ENCODE data around the gene UBR4.
A peak's percentile ranks its signal among the peaks of the same experiment; 100 is the strongest.
"Not testable (repeated sequence)": the region's sequence is repeated elsewhere in the genome, so short reads cannot be mapped to it uniquely, and the experiment has no call there.

UBR4 gene

DNA sequence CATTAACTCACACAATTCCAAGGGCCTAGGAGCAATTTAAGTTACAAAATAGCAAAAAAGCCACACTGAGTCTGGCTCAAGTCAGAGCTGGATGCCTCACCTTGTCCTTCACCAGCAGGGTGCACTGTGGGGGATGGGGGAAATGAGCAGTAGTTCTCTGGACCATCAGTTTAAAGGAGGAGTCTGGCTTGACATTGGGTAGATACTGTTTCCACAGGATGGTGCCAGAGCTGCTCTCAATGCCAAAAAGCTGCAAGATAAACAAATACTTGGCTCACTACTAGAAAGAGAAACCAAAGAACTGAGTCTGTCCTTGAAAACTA is 22.4 kb upstream of the UBR4 start:
- H3K4me1 Mint-ChIP-seq, result no peaks in the 10 kb centered on the region
- DNase-seq (ENCODE audit: low spot score in 2 of 2) (no peak), ATAC-seq (replicated peaks; ENCODE audit: extremely low read depth, poor library complexity, severe bottlenecking) (no peak)
- no peak overlapping the region for H3K4me3 Mint-ChIP-seq
- peaks cover 60% of the 10 kb centered on the region for H3K36me3 Mint-ChIP-seq (ENCODE audit: insufficient read depth)
- H3K9me3 Mint-ChIP-seq, result no peaks in the 10 kb centered on the region
- H3K27me3 Mint-ChIP-seq, result no peaks in the 10 kb centered on the region
- H3K27ac Mint-ChIP-seq (ENCODE audit: low read depth), result no peak overlapping the region

DNA sequence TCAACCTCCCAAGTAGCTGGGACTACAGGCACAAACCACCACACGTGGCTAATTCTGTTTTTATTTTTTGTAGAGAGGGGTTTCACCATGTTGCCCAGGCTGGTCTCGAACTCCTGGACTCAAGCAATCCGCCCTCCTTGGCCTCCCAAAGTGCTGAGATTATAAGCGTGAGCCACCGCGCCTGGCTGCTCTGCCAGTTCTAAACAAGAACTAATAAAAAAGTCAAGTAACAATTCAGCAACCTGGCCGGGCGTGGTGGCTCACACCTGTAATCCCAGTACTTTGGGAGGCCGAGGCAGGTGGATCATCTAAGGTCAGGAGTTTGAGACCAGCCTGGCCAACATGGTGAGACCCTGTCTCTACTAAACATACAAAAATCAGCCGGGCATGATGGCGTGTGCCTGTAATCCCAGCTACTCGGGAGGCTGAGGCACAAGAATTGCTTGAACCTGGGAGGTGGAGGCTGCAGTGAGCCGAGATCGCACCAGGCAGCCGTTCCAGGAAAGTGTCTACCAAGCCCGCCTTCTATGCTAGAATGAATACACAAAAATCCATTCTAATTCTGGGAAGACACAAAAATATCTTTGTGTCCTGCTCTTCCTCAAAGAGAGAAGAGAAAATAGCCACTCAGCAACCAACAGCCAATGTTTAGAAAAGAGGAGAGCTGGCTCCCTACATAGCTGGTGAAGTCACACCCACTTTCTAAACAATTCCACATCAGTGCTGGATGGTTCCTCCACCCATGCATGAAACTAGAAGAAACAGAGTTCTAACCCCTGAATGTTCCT is 21.9 kb upstream of the UBR4 start:
- H3K4me3 Mint-ChIP-seq; H3K27me3 Mint-ChIP-seq; DNase-seq (ENCODE audit: low spot score in 2 of 2); H3K9me3 Mint-ChIP-seq; H3K4me1 Mint-ChIP-seq; ATAC-seq (replicated peaks; ENCODE audit: extremely low read depth, poor library complexity, severe bottlenecking); H3K27ac Mint-ChIP-seq (ENCODE audit: low read depth): not testable (repeated sequence)
- peaks cover 64% of the 10 kb centered on the region for H3K36me3 Mint-ChIP-seq (ENCODE audit: insufficient read depth)

DNA sequence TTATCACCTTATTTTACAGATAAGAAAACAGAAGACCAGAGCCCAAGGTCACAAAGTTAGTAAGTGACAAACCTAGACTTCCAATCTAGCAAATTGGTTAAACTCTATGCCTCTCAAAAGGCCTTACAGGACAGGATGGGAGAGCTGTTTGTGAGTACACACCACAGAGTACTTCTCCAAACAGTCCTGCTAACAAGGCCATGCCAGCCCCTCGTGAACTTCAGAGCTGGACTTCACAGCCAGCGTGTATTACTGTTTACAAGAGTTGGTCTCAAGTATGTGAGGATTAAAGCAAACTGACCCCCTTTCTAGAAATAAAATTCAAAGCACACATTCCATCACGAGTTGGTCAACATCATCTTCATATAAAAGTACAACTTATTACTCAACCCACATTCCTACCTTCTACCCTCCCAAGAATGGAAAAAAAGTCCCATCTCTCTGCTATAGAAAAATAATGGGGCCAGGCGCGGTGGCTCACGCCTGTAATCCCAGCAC is 19.8 kb upstream of the UBR4 start:
- Mint-ChIP-seq H3K9me3 (no peaks in the 10 kb centered on the region), H3K27me3 (no peaks in the 10 kb centered on the region), H3K36me3 (ENCODE audit: insufficient read depth) (peaks cover 65% of the 10 kb centered on the region), H3K4me3 (no peak overlapping the region), H3K4me1 (no peaks in the 10 kb centered on the region), H3K27ac (ENCODE audit: low read depth) (no peak overlapping the region)
- no peak for ATAC-seq (replicated peaks; ENCODE audit: extremely low read depth, poor library complexity, severe bottlenecking)
- no peak for DNase-seq (ENCODE audit: low spot score in 2 of 2)

DNA sequence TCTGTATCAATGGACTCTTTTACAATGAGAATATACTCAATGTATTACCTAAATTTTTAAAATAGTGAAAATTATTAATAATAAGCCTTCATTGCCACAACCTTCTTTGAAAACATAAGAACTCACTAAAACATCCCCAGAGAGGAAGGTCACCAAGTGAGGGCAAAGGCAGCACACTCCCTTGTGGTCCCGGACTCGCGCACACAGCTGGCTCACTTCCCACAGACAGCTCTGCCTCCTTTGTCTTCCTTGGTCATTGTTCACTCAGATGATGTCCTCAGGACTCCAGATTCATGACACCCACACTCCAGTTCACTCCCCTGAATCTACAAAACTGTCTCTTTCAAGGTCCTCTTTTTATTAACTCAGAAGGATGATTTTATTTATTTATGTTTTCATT is 19.2 kb upstream of the UBR4 start:
- Mint-ChIP-seq H3K9me3 (no peaks in the 10 kb centered on the region), H3K4me3 (no peak overlapping the region), H3K27ac (ENCODE audit: low read depth) (no peak overlapping the region), H3K27me3 (no peaks in the 10 kb centered on the region), H3K36me3 (ENCODE audit: insufficient read depth) (peaks cover 67% of the 10 kb centered on the region), H3K4me1 (peaks cover under 1% of the 10 kb centered on the region)
- DNase-seq (ENCODE audit: low spot score in 2 of 2) (no peak), ATAC-seq (replicated peaks; ENCODE audit: extremely low read depth, poor library complexity, severe bottlenecking) (no peak)

DNA sequence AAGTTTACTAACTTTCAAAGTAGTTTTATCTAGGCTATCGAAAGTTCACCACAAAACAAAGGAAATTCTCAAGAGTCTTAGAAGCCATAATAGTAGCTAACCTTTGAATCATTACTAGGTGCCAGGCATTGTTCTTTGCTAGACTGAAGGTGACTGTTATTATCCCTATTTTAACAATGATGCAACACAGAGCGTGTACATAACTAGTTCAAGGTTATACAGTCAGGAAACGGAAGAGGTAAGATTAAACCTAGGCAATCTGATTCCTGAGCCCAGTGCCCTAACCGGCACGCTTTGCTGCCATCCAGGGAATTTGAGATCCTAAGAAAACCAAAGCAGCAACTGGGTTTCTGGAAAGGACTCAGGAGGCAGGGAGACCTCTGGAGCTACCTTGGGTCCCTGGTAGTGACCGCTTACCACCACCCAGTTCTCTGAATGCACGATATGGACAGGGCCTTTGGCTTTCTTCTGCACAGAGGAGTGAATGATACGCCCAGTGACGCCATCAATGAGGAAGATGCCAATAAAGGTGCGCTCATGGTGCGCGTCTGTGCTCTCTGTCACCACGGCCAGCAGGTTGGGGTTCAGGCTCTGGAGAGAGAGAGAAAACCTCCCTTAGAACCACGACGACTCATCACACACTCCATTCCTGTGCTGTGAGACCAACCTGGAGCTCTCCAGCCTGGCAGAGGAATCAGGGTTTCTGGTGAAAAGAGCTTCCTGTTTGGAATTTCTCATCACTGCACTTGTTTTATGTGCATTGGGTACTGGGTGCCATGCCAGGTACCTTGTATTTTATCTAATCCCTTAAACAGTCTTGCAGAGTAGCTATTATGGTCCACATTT is 13.1 kb upstream of the UBR4 start:
- peaks cover 69% of the 10 kb centered on the region for H3K36me3 Mint-ChIP-seq (ENCODE audit: insufficient read depth)
- peaks cover 5% of the 10 kb centered on the region for H3K4me1 Mint-ChIP-seq
- ATAC-seq (replicated peaks; ENCODE audit: extremely low read depth, poor library complexity, severe bottlenecking) (no peak), DNase-seq (ENCODE audit: low spot score in 2 of 2) (no peak)
- no peaks in the 10 kb centered on the region for H3K9me3 Mint-ChIP-seq
- H3K4me3 Mint-ChIP-seq, result no peak overlapping the region
- no peaks in the 10 kb centered on the region for H3K27me3 Mint-ChIP-seq
- no peak overlapping the region for H3K27ac Mint-ChIP-seq (ENCODE audit: low read depth)

DNA sequence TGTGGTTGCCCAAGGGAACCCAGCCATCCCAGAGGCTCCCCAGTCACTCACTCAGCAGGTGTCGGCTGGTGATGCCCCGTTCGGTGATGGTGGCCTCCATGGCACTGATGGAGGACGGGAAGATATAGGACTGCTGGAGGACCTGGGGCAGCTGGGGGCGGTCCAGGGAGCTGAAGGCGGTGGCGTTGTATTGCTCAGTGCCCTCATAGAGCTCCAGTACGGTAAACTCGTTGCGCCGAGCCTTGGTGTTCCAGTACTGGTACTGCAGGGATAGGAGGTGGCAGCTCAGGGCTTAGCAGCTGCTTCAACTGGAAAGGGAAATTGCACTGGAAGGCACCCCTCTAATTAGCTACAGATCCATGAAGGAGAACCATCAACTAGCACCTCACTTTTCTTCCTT is 12.5 kb upstream of the UBR4 start:
- H3K36me3 Mint-ChIP-seq (ENCODE audit: insufficient read depth), result peaks cover 67% of the 10 kb centered on the region
- no peak overlapping the region for H3K27ac Mint-ChIP-seq (ENCODE audit: low read depth)

DNA sequence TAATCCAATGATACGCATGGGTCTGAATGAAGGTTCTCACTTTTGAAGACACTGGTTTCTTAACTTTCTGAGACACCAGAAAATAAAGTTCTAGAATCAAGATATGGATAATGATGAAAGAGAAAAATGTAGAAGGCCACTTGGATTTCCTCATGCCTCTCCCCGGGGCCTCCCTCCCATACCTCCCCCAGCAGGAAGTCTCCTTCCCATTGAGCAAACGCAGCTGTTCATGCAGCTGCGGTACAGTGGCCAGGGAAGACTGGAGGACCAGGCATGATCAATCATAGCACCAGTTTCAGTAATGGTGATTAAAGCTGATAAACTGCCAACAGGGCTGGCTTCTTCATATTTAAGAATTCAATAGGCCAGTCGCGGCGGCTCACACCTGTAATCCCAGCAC is 10.9 kb upstream of the UBR4 start:
- DNase-seq (ENCODE audit: low spot score in 2 of 2) (no peak), ATAC-seq (replicated peaks; ENCODE audit: extremely low read depth, poor library complexity, severe bottlenecking) (no peak)
- H3K9me3 Mint-ChIP-seq, result no peaks in the 10 kb centered on the region
- H3K4me3 Mint-ChIP-seq, result no peak overlapping the region
- no peak overlapping the region for H3K27ac Mint-ChIP-seq (ENCODE audit: low read depth)
- no peaks in the 10 kb centered on the region for H3K27me3 Mint-ChIP-seq
- H3K36me3 Mint-ChIP-seq (ENCODE audit: insufficient read depth), result peaks cover 57% of the 10 kb centered on the region
- peaks cover 5% of the 10 kb centered on the region for H3K4me1 Mint-ChIP-seq

More for the DNA sequence above, 12.5 kb upstream of the UBR4 start:
- no peak overlapping the region for H3K4me3 Mint-ChIP-seq
- H3K4me1 Mint-ChIP-seq, result peaks cover 5% of the 10 kb centered on the region
- no peak for ATAC-seq (replicated peaks; ENCODE audit: extremely low read depth, poor library complexity, severe bottlenecking)
- no peaks in the 10 kb centered on the region for H3K9me3 Mint-ChIP-seq
- no peak for DNase-seq (ENCODE audit: low spot score in 2 of 2)
- H3K27me3 Mint-ChIP-seq, result no peaks in the 10 kb centered on the region

DNA sequence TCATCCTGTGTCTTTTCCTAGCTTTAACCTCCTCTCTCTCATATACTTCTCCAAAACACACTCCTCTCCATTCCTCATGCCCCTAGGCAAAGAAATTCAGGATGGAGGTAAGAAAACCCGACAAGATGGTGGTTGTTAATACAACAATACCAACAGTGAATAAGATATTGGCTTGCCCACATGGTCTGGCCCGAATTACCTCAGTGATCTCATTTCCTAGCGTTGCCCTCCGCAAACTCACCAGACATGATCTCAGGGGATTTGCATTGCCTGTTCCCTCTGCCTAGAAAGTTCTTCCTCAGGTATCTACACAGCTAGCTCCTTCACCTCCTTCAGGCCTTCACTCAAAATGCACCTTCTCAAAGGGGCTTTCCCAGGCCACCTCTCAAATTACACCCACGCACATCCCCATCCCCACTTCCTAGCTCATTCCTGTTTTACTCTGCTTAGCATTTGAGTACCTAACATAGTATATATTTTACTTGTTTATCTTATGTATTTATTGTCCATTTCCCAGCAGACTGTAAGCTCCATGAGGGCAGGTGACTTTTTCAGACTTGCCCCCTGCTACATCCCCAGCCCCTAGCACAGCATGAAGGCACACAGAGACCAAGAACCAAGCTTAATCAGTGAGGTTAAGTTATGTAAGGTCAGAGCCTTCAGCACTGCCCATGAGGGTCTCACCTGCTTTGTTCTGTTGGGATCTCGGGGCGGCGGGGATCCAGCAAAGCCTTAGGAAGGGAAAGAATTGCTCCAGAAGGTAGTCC is 10.2 kb upstream of the UBR4 start:
- H3K27ac Mint-ChIP-seq (ENCODE audit: low read depth), result no peak overlapping the region
- H3K4me1 Mint-ChIP-seq, result peaks cover 5% of the 10 kb centered on the region
- H3K27me3 Mint-ChIP-seq, result no peaks in the 10 kb centered on the region
- H3K4me3 Mint-ChIP-seq, result no peak overlapping the region
- no peak for ATAC-seq (replicated peaks; ENCODE audit: extremely low read depth, poor library complexity, severe bottlenecking)
- no peaks in the 10 kb centered on the region for H3K9me3 Mint-ChIP-seq
- H3K36me3 Mint-ChIP-seq (ENCODE audit: insufficient read depth), result peaks cover 50% of the 10 kb centered on the region
- no peak for DNase-seq (ENCODE audit: low spot score in 2 of 2)

DNA sequence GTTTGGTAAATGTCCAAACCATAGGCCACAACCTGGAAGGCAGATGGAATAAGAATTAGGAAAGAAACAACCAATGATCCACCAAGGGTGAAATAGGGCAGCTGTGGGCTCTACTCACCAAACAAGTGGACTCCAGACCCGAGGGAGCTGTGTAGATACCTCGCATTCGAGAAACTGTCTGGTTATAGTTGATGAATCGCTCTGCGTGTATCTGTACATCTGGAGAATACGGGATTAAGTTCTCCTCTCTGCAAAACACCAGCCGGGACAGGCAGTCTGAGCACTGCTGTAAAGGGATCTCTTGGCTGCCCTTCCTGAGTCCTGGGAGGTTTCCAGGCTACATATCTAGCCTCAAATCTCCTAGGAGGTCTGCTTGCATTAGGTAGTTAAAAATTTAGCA is 9.4 kb upstream of the UBR4 start:
- no peaks in the 10 kb centered on the region for H3K9me3 Mint-ChIP-seq
- no peak overlapping the region for H3K27ac Mint-ChIP-seq (ENCODE audit: low read depth)
- peaks cover 48% of the 10 kb centered on the region for H3K36me3 Mint-ChIP-seq (ENCODE audit: insufficient read depth)
- no peak for ATAC-seq (replicated peaks; ENCODE audit: extremely low read depth, poor library complexity, severe bottlenecking)
- peaks cover 5% of the 10 kb centered on the region for H3K4me1 Mint-ChIP-seq
- H3K27me3 Mint-ChIP-seq, result no peaks in the 10 kb centered on the region
- H3K4me3 Mint-ChIP-seq, result no peak overlapping the region
- no peak for DNase-seq (ENCODE audit: low spot score in 2 of 2)

DNA sequence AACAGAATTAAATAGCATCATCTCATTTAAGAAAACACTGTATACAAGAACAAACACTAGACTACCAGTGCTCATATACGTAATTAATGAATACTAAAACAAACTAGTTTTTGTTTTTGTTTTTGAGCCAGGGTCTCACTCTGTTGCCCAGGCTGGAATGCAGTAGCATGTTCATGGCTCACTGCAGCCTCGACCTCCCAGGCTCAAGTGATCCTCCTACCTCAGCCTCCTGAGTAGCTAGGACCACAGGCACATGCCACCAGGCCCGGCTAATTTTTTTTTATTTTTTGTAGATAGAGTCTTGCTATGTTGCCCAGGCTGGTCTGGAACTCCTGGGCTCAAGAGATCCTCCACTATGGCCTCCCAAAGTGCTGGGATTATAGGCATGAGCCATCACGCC is 6.5 kb upstream of the UBR4 start:
- DNase-seq (ENCODE audit: low spot score in 2 of 2); H3K27me3 Mint-ChIP-seq; H3K9me3 Mint-ChIP-seq; ATAC-seq (replicated peaks; ENCODE audit: extremely low read depth, poor library complexity, severe bottlenecking); H3K4me1 Mint-ChIP-seq; H3K27ac Mint-ChIP-seq (ENCODE audit: low read depth); H3K4me3 Mint-ChIP-seq: not testable (repeated sequence)
- H3K36me3 Mint-ChIP-seq (ENCODE audit: insufficient read depth), result peaks cover 31% of the 10 kb centered on the region

DNA sequence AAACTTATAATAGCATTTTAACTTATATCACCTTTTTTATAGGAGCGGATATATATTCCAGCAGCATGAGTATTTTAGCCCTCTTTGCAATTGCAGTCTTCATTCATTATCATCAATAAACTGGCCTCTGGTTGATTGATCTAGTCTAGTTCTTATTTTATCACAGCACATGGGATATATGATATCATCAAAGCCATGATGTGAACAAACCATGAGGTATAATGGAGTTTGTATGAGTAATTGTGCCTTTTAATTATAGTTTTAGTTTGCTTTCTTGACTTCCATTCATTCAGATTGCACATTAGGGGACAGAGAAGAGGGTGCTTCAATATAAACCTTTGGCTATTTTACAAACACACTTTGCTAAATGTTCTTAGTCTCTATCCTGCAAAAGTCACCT is 3.5 kb upstream of the UBR4 start:
- Mint-ChIP-seq H3K9me3 (no peaks in the 10 kb centered on the region), H3K4me3 (no peak overlapping the region), H3K36me3 (ENCODE audit: insufficient read depth) (peaks cover 24% of the 10 kb centered on the region), H3K4me1 (peaks cover 28% of the 10 kb centered on the region), H3K27ac (ENCODE audit: low read depth) (no peak overlapping the region), H3K27me3 (no peaks in the 10 kb centered on the region)
- no peak for DNase-seq (ENCODE audit: low spot score in 2 of 2)
- ATAC-seq (replicated peaks; ENCODE audit: extremely low read depth, poor library complexity, severe bottlenecking), result no peak

DNA sequence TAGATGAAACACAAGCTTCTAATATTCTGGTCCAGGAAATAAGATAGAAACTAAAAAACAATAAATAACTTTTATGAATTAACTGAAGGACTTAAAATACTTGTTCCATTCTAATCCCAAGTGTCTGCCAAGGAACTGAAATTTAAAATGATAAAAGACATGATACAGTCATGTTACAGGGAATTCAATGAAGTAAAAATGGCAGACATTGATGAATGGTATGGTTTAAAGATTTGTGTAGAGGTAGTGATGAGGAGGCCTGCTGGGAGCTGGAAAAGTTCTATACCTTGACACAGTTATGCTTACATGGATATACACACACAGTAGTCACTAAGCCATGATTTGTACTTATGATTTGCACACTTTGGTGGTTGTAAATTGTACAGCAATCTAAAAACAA is 2.1 kb upstream of the UBR4 start:
- peaks cover 22% of the 10 kb centered on the region for H3K36me3 Mint-ChIP-seq (ENCODE audit: insufficient read depth)
- ATAC-seq (replicated peaks; ENCODE audit: extremely low read depth, poor library complexity, severe bottlenecking) (no peak), DNase-seq (ENCODE audit: low spot score in 2 of 2) (no peak)
- H3K27ac Mint-ChIP-seq (ENCODE audit: low read depth), result peak overlapping the region; percentile 48
- H3K27me3 Mint-ChIP-seq, result no peaks in the 10 kb centered on the region
- no peak overlapping the region for H3K4me3 Mint-ChIP-seq
- H3K9me3 Mint-ChIP-seq, result no peaks in the 10 kb centered on the region
- peaks cover 33% of the 10 kb centered on the region for H3K4me1 Mint-ChIP-seq
